Measurements from ENCODE around the gene NTN1. TPM values are rescaled to one million over a fixed set of nuclear protein-coding genes. Genes with fewer than 3 reads are reported as not detected.

The NTN1 gene
- total RNA-seq, 2 donors from 2014 or later, result 0.10 to 0.20 TPM

- H3K9me3 Mint-ChIP-seq, result no peaks in the 10 kb centered on the region
- H3K36me3 Mint-ChIP-seq, result no peaks in the 10 kb centered on the region
- H3K27me3 Mint-ChIP-seq, result peaks cover 11 to 28% of the 10 kb centered on the region in 2 donors
- peaks cover 3 to 4% of the 10 kb centered on the region in 2 donors for H3K4me1 Mint-ChIP-seq (ENCODE audit: low read depth in 2 of 2)
- peak in 1 of 2 donors; percentile 29 for ATAC-seq
- no peak overlapping the region for H3K4me3 Mint-ChIP-seq
- no peak overlapping the region for H3K27ac Mint-ChIP-seq
- no peak for DNase-seq (ENCODE audit: low spot score)
Measured at GRCh38 chr17:9205520-9206409, 184.5 kb downstream of the NTN1 start.

GRCh38 chr17:9206410-9206703 lies 185.0 kb downstream of the NTN1 start:
- Mint-ChIP-seq H3K9me3 (no peaks in the 10 kb centered on the region), H3K27me3 (peaks cover 11 to 28% of the 10 kb centered on the region in 2 donors), H3K36me3 (no peaks in the 10 kb centered on the region), H3K4me1 (ENCODE audit: low read depth in 2 of 2) (peaks cover 3 to 4% of the 10 kb centered on the region in 2 donors), H3K4me3 (no peak overlapping the region), H3K27ac (no peak overlapping the region)
- no peak for ATAC-seq
- no peak for DNase-seq (ENCODE audit: low spot score)

- no peak for ATAC-seq
- Mint-ChIP-seq H3K4me3 (no peak overlapping the region), H3K9me3 (no peaks in the 10 kb centered on the region), H3K4me1 (ENCODE audit: low read depth in 2 of 2) (peaks cover 3 to 4% of the 10 kb centered on the region in 2 donors), H3K27me3 (peaks cover 11 to 28% of the 10 kb centered on the region in 2 donors), H3K27ac (no peak overlapping the region), H3K36me3 (no peaks in the 10 kb centered on the region)
- no peak for DNase-seq (ENCODE audit: low spot score)
Measured at GRCh38 chr17:9206741-9207332, 185.5 kb downstream of the NTN1 start.

- H3K36me3 Mint-ChIP-seq, result no peaks in the 10 kb centered on the region
- peaks cover 3 to 4% of the 10 kb centered on the region in 2 donors for H3K4me1 Mint-ChIP-seq (ENCODE audit: low read depth in 2 of 2)
- H3K9me3 Mint-ChIP-seq, result no peaks in the 10 kb centered on the region
- H3K27me3 Mint-ChIP-seq, result peaks cover 8 to 21% of the 10 kb centered on the region in 2 donors
- ATAC-seq (no peak), DNase-seq (ENCODE audit: low spot score) (no peak)
- H3K4me3 Mint-ChIP-seq, result no peak overlapping the region
- H3K27ac Mint-ChIP-seq, result no peak overlapping the region
Measured at GRCh38 chr17:9208381-9209105, 187.2 kb downstream of the NTN1 start.

- no peak overlapping the region for H3K4me3 Mint-ChIP-seq
- H3K9me3 Mint-ChIP-seq, result no peaks in the 10 kb centered on the region
- ATAC-seq, result no peak
- H3K36me3 Mint-ChIP-seq, result no peaks in the 10 kb centered on the region
- H3K27ac Mint-ChIP-seq, result no peak overlapping the region
- H3K4me1 Mint-ChIP-seq (ENCODE audit: low read depth in 2 of 2), result peaks cover 0 to 3% of the 10 kb centered on the region in 2 donors
- H3K27me3 Mint-ChIP-seq, result peaks cover 5 to 14% of the 10 kb centered on the region in 2 donors
- DNase-seq (ENCODE audit: low spot score), result no peak
Measured at GRCh38 chr17:9209347-9209746, 188.0 kb downstream of the NTN1 start.

GRCh38 chr17:9209781-9210370 lies 188.6 kb downstream of the NTN1 start:
- Mint-ChIP-seq H3K9me3 (no peaks in the 10 kb centered on the region), H3K4me3 (no peak overlapping the region), H3K4me1 (ENCODE audit: low read depth in 2 of 2) (peaks cover 0 to 3% of the 10 kb centered on the region in 2 donors), H3K27me3 (peaks cover 3 to 12% of the 10 kb centered on the region in 2 donors), H3K36me3 (no peaks in the 10 kb centered on the region), H3K27ac (no peak overlapping the region)
- ATAC-seq (peak in 1 of 2 donors; percentile 13), DNase-seq (ENCODE audit: low spot score) (no peak)

- ATAC-seq (no peak), DNase-seq (ENCODE audit: low spot score) (no peak)
- Mint-ChIP-seq H3K36me3 (peaks cover 12% of the 10 kb centered on the region), H3K4me3 (no peak overlapping the region), H3K9me3 (peaks cover 9% of the 10 kb centered on the region), H3K27me3 (peaks cover 0 to 15% of the 10 kb centered on the region in 2 donors), H3K4me1 (ENCODE audit: low read depth in 2 of 2) (no peaks in the 10 kb centered on the region), H3K27ac (no peak overlapping the region)
Measured at GRCh38 chr17:9211133-9211765, 189.9 kb downstream of the NTN1 start.

- H3K36me3 Mint-ChIP-seq, result peaks cover 21% of the 10 kb centered on the region
- ATAC-seq (peak in 1 of 2 donors; percentile 20), DNase-seq (ENCODE audit: low spot score) (no peak)
- no peak overlapping the region for H3K27ac Mint-ChIP-seq
- peaks cover 13% of the 10 kb centered on the region for H3K9me3 Mint-ChIP-seq
- H3K4me1 Mint-ChIP-seq (ENCODE audit: low read depth in 2 of 2), result no peaks in the 10 kb centered on the region
- no peak overlapping the region for H3K4me3 Mint-ChIP-seq
- H3K27me3 Mint-ChIP-seq, result peaks cover 2 to 20% of the 10 kb centered on the region in 2 donors
Measured at GRCh38 chr17:9212376-9213302, 191.3 kb downstream of the NTN1 start.

GRCh38 chr17:9213303-9213640 lies 192.0 kb downstream of the NTN1 start:
- H3K27ac Mint-ChIP-seq, result no peak overlapping the region
- DNase-seq (ENCODE audit: low spot score), result no peak
- no peak for ATAC-seq
- peaks cover 21% of the 10 kb centered on the region for H3K36me3 Mint-ChIP-seq
- H3K27me3 Mint-ChIP-seq, result peaks cover 2 to 20% of the 10 kb centered on the region in 2 donors
- H3K4me3 Mint-ChIP-seq, result no peak overlapping the region
- peaks cover 13% of the 10 kb centered on the region for H3K9me3 Mint-ChIP-seq
- no peaks in the 10 kb centered on the region for H3K4me1 Mint-ChIP-seq (ENCODE audit: low read depth in 2 of 2)

- DNase-seq (ENCODE audit: low spot score) (no peak), ATAC-seq (no peak)
- Mint-ChIP-seq H3K9me3 (peaks cover 13% of the 10 kb centered on the region), H3K4me3 (no peak overlapping the region), H3K27ac (no peak overlapping the region), H3K4me1 (ENCODE audit: low read depth in 2 of 2) (no peaks in the 10 kb centered on the region), H3K36me3 (peaks cover 21% of the 10 kb centered on the region), H3K27me3 (peaks cover 2 to 14% of the 10 kb centered on the region in 2 donors)
Measured at GRCh38 chr17:9215465-9215864, 194.2 kb downstream of the NTN1 start.

GRCh38 chr17:9217151-9218056 lies 196.1 kb downstream of the NTN1 start:
- no peak overlapping the region for H3K27ac Mint-ChIP-seq
- no peaks in the 10 kb centered on the region for H3K4me1 Mint-ChIP-seq (ENCODE audit: low read depth in 2 of 2)
- peaks cover 13% of the 10 kb centered on the region for H3K9me3 Mint-ChIP-seq
- ATAC-seq, result no peak
- H3K4me3 Mint-ChIP-seq, result no peak overlapping the region
- DNase-seq (ENCODE audit: low spot score), result no peak
- H3K27me3 Mint-ChIP-seq, result peaks cover 2 to 14% of the 10 kb centered on the region in 2 donors
- peaks cover 21% of the 10 kb centered on the region for H3K36me3 Mint-ChIP-seq

All from natural killer cell treated with Interleukin-12 subunit alpha and Interleukin-12 subunit beta and Interleukin-15 and Interleukin-18, amount 100 ng/mL, for 72 hours (primary cell).